Measurements from ENCODE around the gene LPCAT1.
"Not testable (repeated sequence)": the region's sequence is repeated elsewhere in the genome, so short reads cannot be mapped to it uniquely, and the experiment has no call there.

LPCAT1 gene

GRCh38 chr5:1429066-1429465, 94.7 kb downstream of the LPCAT1 start:
- no peak for DNase-seq (ENCODE audit: extremely low read depth, low read depth)
- TF ChIP-seq CTCF (IDR thresholded peaks at IDR 0.05; ENCODE audit: low read depth, low read length): no peak

GRCh38 chr5:1428107-1428506, 95.7 kb downstream of the LPCAT1 start:
- no peak for DNase-seq (ENCODE audit: extremely low read depth, low read depth)
- TF ChIP-seq CTCF (IDR thresholded peaks at IDR 0.05; ENCODE audit: low read depth, low read length): no peak

DNA sequence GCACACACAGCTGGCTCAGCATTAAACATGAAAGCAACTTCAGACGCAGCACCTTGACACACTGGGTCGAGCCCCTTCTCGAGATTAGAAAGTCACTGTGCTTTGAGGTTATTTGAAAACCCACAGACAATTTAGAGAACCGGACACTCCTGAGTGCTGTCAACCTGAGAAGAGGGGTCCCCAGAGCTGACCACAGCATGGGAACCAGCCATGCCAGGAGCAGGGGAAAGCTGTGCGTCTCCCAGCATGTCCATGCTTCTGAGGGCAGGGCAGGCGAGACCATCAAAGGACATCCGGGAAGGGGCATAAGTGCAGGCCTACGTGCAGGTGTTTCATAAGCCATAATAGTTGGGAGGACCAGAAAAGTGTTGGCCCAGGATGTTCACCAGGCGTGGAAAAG, 99.0 kb downstream of the LPCAT1 start:
- DNase-seq (ENCODE audit: extremely low read depth, low read depth): no peak
- TF ChIP-seq CTCF (IDR thresholded peaks at IDR 0.05; ENCODE audit: low read depth, low read length): no peak

- DNase-seq (ENCODE audit: extremely low read depth, low read depth): no peak
Measured at GRCh38 chr5:1423901-1424603, 99.7 kb downstream of the LPCAT1 start.

GRCh38 chr5:1422522-1422921, 101.2 kb downstream of the LPCAT1 start:
- DNase-seq (ENCODE audit: extremely low read depth, low read depth): not testable (repeated sequence)

More at GRCh38 chr5:1423901-1424603, 99.7 kb downstream of the LPCAT1 start:
- no peak for TF ChIP-seq CTCF (IDR thresholded peaks at IDR 0.05; ENCODE audit: low read depth, low read length)

DNA sequence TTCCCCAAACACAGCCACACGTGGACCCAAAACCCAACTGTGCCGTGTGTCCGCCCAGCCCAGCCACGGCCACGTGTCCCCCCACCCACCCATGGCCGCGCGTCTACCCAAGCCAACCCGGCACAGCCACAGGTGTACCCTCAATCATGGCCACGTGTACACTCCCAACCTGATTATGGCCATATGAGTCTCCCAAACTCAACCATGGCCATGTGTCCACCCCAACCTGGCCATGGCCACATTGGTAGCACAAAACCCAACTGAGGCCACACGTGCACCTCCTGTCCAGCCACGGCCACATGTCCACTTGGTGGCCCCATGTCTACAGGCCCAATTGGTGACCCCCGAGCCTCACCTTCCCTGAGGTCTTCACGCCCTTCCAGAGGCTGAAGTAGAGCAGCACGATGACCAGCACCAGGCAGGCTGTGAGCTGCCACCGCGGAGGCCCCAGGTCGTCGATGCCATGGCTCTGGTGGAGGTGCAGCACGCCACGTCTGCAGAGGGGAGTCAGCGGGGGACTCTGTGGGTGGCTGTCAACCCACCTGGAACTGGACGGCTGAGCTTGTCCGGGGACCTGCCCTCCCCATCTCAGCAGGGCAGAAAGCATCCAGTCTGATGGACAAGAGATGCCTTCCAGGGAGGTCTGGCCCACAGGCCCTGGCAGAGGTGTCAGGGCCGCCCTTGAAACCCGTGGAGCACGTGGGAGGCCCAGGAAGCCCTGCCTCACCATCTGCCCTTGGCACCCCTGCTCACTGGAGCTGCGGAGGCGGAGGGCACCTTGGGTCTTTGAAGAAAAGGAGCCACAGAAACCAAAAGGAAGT, 102.0 kb downstream of the LPCAT1 start:
- no peak for DNase-seq (ENCODE audit: extremely low read depth, low read depth)
- TF ChIP-seq CTCF (IDR thresholded peaks at IDR 0.05; ENCODE audit: low read depth, low read length): no peak

DNA sequence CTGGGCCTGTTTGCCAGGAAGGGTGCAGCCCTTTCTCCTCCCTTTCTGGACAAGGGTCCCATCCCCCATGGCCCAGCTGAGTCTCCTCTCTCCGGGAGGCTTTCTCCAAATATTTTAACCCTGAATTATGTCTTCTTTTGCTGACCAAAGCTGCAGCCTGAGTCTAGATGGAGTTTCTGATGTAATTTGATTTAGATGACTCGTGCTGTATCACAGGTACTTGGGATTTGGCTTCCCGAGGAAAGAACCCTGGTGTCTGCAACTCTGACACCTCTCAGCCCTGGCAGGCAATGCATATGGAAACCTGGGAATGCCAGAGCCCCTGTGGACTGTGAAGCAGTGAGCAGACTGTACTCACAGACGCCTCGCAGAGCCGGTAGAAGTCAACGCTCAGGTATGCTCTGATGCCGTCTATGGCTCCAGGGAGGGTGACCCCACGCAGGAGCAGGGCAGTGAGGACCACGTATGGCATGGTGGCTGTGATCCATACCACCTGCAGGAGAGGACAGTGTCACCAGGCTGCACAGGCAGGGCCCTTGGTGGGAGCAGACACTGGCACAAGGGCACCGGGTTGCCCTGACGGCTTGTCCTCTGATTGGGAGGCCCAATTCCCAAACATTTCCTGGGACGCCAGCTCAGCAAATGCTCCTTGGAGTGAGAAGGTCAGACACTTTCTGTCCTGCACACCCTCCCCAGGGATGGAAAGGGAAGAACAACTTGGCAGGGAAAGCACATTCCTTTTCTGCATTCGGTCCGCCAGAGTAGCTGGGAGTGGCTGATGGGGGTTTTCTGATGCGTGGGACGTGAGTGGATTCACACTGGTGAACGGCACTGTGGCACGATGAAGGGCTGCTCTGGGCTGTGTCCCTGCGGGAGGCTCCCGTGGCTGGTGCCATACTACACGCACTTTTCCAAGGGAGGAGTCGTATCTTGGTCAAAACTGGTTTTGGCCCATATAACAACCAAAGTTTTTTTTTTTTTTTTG, 103.3 kb downstream of the LPCAT1 start:
- no peak for TF ChIP-seq CTCF (IDR thresholded peaks at IDR 0.05; ENCODE audit: low read depth, low read length)
- no peak for DNase-seq (ENCODE audit: extremely low read depth, low read depth)

Data from AG09319 (cell line).